ENCODE data around the gene GRIP2.

DNA sequence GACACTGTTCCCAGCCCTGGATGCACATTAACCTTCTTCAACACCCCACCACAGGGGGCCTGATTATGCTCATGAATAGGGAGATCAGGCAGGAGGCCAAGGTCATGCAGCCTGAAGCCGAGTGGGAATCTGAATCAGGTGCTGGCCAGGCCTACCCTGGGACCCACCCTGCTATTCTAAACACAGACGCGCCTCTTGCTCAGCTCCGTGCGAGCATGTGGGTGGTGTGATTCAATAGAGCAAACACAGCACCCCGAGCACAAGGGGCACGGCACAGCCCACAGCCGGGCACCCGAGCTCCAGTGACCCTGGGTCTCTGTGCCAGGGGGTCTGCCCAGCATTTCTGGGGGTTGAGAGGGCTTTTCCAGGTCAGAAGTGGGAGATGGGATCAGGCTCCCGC is 24.6 kb upstream of the GRIP2 start:
- TF ChIP-seq, protein P1, sequence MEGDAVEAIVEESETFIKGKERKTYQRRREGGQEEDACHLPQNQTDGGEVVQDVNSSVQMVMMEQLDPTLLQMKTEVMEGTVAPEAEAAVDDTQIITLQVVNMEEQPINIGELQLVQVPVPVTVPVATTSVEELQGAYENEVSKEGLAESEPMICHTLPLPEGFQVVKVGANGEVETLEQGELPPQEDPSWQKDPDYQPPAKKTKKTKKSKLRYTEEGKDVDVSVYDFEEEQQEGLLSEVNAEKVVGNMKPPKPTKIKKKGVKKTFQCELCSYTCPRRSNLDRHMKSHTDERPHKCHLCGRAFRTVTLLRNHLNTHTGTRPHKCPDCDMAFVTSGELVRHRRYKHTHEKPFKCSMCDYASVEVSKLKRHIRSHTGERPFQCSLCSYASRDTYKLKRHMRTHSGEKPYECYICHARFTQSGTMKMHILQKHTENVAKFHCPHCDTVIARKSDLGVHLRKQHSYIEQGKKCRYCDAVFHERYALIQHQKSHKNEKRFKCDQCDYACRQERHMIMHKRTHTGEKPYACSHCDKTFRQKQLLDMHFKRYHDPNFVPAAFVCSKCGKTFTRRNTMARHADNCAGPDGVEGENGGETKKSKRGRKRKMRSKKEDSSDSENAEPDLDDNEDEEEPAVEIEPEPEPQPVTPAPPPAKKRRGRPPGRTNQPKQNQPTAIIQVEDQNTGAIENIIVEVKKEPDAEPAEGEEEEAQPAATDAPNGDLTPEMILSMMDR (IDR thresholded peaks at IDR 0.05; ENCODE audit: poor library complexity, severe bottlenecking): no peak
- TF ChIP-seq EP300 (conservative IDR thresholded peaks at IDR 0.05; ENCODE audit: poor library complexity, severe bottlenecking) (no peak), POLR2AphosphoS5 (IDR thresholded peaks at IDR 0.05) (no peak), MXI1 (conservative IDR thresholded peaks at IDR 0.05; ENCODE audit: poor library complexity, severe bottlenecking) (no peak), TAF1 (IDR thresholded peaks at IDR 0.05; ENCODE audit: low read depth) (no peak), SMC3 (conservative IDR thresholded peaks at IDR 0.05; ENCODE audit: poor library complexity) (no peak), EZH2 (IDR thresholded peaks at IDR 0.05; ENCODE audit: borderline replicate concordance, insufficient read depth, low read length, poor library complexity, severe bottlenecking) (no peak), RAD21 (conservative IDR thresholded peaks at IDR 0.05) (no peak)
- TF ChIP-seq, protein P2, sequence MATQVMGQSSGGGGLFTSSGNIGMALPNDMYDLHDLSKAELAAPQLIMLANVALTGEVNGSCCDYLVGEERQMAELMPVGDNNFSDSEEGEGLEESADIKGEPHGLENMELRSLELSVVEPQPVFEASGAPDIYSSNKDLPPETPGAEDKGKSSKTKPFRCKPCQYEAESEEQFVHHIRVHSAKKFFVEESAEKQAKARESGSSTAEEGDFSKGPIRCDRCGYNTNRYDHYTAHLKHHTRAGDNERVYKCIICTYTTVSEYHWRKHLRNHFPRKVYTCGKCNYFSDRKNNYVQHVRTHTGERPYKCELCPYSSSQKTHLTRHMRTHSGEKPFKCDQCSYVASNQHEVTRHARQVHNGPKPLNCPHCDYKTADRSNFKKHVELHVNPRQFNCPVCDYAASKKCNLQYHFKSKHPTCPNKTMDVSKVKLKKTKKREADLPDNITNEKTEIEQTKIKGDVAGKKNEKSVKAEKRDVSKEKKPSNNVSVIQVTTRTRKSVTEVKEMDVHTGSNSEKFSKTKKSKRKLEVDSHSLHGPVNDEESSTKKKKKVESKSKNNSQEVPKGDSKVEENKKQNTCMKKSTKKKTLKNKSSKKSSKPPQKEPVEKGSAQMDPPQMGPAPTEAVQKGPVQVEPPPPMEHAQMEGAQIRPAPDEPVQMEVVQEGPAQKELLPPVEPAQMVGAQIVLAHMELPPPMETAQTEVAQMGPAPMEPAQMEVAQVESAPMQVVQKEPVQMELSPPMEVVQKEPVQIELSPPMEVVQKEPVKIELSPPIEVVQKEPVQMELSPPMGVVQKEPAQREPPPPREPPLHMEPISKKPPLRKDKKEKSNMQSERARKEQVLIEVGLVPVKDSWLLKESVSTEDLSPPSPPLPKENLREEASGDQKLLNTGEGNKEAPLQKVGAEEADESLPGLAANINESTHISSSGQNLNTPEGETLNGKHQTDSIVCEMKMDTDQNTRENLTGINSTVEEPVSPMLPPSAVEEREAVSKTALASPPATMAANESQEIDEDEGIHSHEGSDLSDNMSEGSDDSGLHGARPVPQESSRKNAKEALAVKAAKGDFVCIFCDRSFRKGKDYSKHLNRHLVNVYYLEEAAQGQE (IDR thresholded peaks at IDR 0.05; ENCODE audit: borderline replicate concordance): no peak
